ENCODE measurements around the gene PLD3.
A peak's percentile ranks its signal among the peaks of the same experiment; 100 is the strongest.
"Not testable (repeated sequence)": the region's sequence is repeated elsewhere in the genome, so short reads cannot be mapped to it uniquely, and the experiment has no call there.

Gene PLD3

GRCh38 chr19:40397568-40397906 lies 49.0 kb downstream of the PLD3 start:
- Histone ChIP-seq H3K27ac (ENCODE audit: insufficient read depth, low read depth, low read length, poor library complexity, severe bottlenecking) (no peak overlapping the region), H3K36me3 (ENCODE audit: control insufficient read depth, insufficient read depth, low read length) (no peaks in the 10 kb centered on the region), H3K9me3 (ENCODE audit: control insufficient read depth, low read length) (no peaks in the 10 kb centered on the region), H3K4me3 (ENCODE audit: insufficient read depth, low read depth, low read length) (no peak overlapping the region), H3K4me1 (ENCODE audit: control insufficient read depth, insufficient read depth, low read length) (no peaks in the 10 kb centered on the region), H3K27me3 (ENCODE audit: control insufficient read depth, insufficient read depth, low read length, poor library complexity, severe bottlenecking) (no peaks in the 10 kb centered on the region)
- WGBS, 2 experiments, result 91 to 92% methylated on average over 22 of the region's 22 CpGs

GRCh38 chr19:40398417-40399131 lies 50.1 kb downstream of the PLD3 start:
- H3K36me3 ChIP-seq (ENCODE audit: control insufficient read depth, insufficient read depth, low read length), result no peaks in the 10 kb centered on the region
- H3K4me3 ChIP-seq (ENCODE audit: insufficient read depth, low read depth, low read length), result no peak overlapping the region
- no peaks in the 10 kb centered on the region for H3K9me3 ChIP-seq (ENCODE audit: control insufficient read depth, low read length)
- H3K27me3 ChIP-seq (ENCODE audit: control insufficient read depth, insufficient read depth, low read length, poor library complexity, severe bottlenecking), result no peaks in the 10 kb centered on the region
- H3K4me1 ChIP-seq (ENCODE audit: control insufficient read depth, insufficient read depth, low read length), result no peaks in the 10 kb centered on the region
- no peak overlapping the region for H3K27ac ChIP-seq (ENCODE audit: insufficient read depth, low read depth, low read length, poor library complexity, severe bottlenecking)
- WGBS, 2 experiments, result 88 to 91% methylated on average over 49 of the region's 49 CpGs

- Histone ChIP-seq H3K27ac (ENCODE audit: insufficient read depth, low read depth, low read length, poor library complexity, severe bottlenecking) (no peak overlapping the region), H3K4me3 (ENCODE audit: insufficient read depth, low read depth, low read length) (no peak overlapping the region), H3K27me3 (ENCODE audit: control insufficient read depth, insufficient read depth, low read length, poor library complexity, severe bottlenecking) (no peaks in the 10 kb centered on the region), H3K4me1 (ENCODE audit: control insufficient read depth, insufficient read depth, low read length) (no peaks in the 10 kb centered on the region), H3K36me3 (ENCODE audit: control insufficient read depth, insufficient read depth, low read length) (no peaks in the 10 kb centered on the region), H3K9me3 (ENCODE audit: control insufficient read depth, low read length) (no peaks in the 10 kb centered on the region)
- WGBS, 2 experiments, result 92 to 99% methylated on average over 2 to 3 of the region's 3 CpGs
These were observed 52.1 kb downstream of the PLD3 start for GRCh38 chr19:40400559-40400958.

- no peaks in the 10 kb centered on the region for H3K27me3 ChIP-seq (ENCODE audit: control insufficient read depth, insufficient read depth, low read length, poor library complexity, severe bottlenecking)
- H3K36me3 ChIP-seq (ENCODE audit: control insufficient read depth, insufficient read depth, low read length), result no peaks in the 10 kb centered on the region
These were observed 54.9 kb downstream of the PLD3 start for GRCh38 chr19:40403262-40403984.

GRCh38 chr19:40407714-40408597 lies 59.5 kb downstream of the PLD3 start:
- Histone ChIP-seq H3K4me3 (ENCODE audit: insufficient read depth, low read depth, low read length) (no peak overlapping the region), H3K36me3 (ENCODE audit: control insufficient read depth, insufficient read depth, low read length) (no peaks in the 10 kb centered on the region), H3K27ac (ENCODE audit: insufficient read depth, low read depth, low read length, poor library complexity, severe bottlenecking) (no peak overlapping the region), H3K27me3 (ENCODE audit: control insufficient read depth, insufficient read depth, low read length, poor library complexity, severe bottlenecking) (no peaks in the 10 kb centered on the region), H3K9me3 (ENCODE audit: control insufficient read depth, low read length) (no peaks in the 10 kb centered on the region), H3K4me1 (ENCODE audit: control insufficient read depth, insufficient read depth, low read length) (peaks cover 7% of the 10 kb centered on the region)
- 89 to 91% methylated on average over 22 of the region's 22 CpGs for WGBS, 2 experiments

More at GRCh38 chr19:40403262-40403984, 54.9 kb downstream of the PLD3 start:
- no peaks in the 10 kb centered on the region for H3K4me1 ChIP-seq (ENCODE audit: control insufficient read depth, insufficient read depth, low read length)
- peak overlapping the region; percentile 72 for H3K27ac ChIP-seq (ENCODE audit: insufficient read depth, low read depth, low read length, poor library complexity, severe bottlenecking)
- 1 to 2% methylated on average over 36 to 41 of the region's 41 CpGs for WGBS, 2 experiments
- peak overlapping the region; percentile 57 for H3K4me3 ChIP-seq (ENCODE audit: insufficient read depth, low read depth, low read length)
- H3K9me3 ChIP-seq (ENCODE audit: control insufficient read depth, low read length), result no peaks in the 10 kb centered on the region

- H3K4me3 ChIP-seq (ENCODE audit: insufficient read depth, low read depth, low read length); H3K27ac ChIP-seq (ENCODE audit: insufficient read depth, low read depth, low read length, poor library complexity, severe bottlenecking); H3K4me1 ChIP-seq (ENCODE audit: control insufficient read depth, insufficient read depth, low read length); H3K36me3 ChIP-seq (ENCODE audit: control insufficient read depth, insufficient read depth, low read length); H3K9me3 ChIP-seq (ENCODE audit: control insufficient read depth, low read length); H3K27me3 ChIP-seq (ENCODE audit: control insufficient read depth, insufficient read depth, low read length, poor library complexity, severe bottlenecking): not testable (repeated sequence)
- WGBS, 2 experiments, result 91 to 95% methylated on average over 8 of the region's 8 CpGs
These were observed 60.1 kb downstream of the PLD3 start for GRCh38 chr19:40408598-40408925.

GRCh38 chr19:40410030-40410389 lies 61.5 kb downstream of the PLD3 start:
- Histone ChIP-seq H3K4me1 (ENCODE audit: control insufficient read depth, insufficient read depth, low read length) (peaks cover 13% of the 10 kb centered on the region), H3K27ac (ENCODE audit: insufficient read depth, low read depth, low read length, poor library complexity, severe bottlenecking) (no peak overlapping the region), H3K4me3 (ENCODE audit: insufficient read depth, low read depth, low read length) (no peak overlapping the region), H3K27me3 (ENCODE audit: control insufficient read depth, insufficient read depth, low read length, poor library complexity, severe bottlenecking) (no peaks in the 10 kb centered on the region), H3K36me3 (ENCODE audit: control insufficient read depth, insufficient read depth, low read length) (no peaks in the 10 kb centered on the region), H3K9me3 (ENCODE audit: control insufficient read depth, low read length) (no peaks in the 10 kb centered on the region)
- WGBS, 2 experiments, result 36 to 41% methylated on average over 9 of the region's 9 CpGs

GRCh38 chr19:40411125-40411842 lies 62.8 kb downstream of the PLD3 start:
- no peak overlapping the region for H3K27ac ChIP-seq (ENCODE audit: insufficient read depth, low read depth, low read length, poor library complexity, severe bottlenecking)
- no peaks in the 10 kb centered on the region for H3K27me3 ChIP-seq (ENCODE audit: control insufficient read depth, insufficient read depth, low read length, poor library complexity, severe bottlenecking)
- H3K9me3 ChIP-seq (ENCODE audit: control insufficient read depth, low read length), result no peaks in the 10 kb centered on the region
- WGBS, 2 experiments, result 81 to 85% methylated on average over 16 of the region's 16 CpGs
- H3K4me1 ChIP-seq (ENCODE audit: control insufficient read depth, insufficient read depth, low read length), result peaks cover 14% of the 10 kb centered on the region
- no peaks in the 10 kb centered on the region for H3K36me3 ChIP-seq (ENCODE audit: control insufficient read depth, insufficient read depth, low read length)
- H3K4me3 ChIP-seq (ENCODE audit: insufficient read depth, low read depth, low read length), result no peak overlapping the region

- no peak overlapping the region for H3K27ac ChIP-seq (ENCODE audit: insufficient read depth, low read depth, low read length, poor library complexity, severe bottlenecking)
- WGBS, 2 experiments, result 67 to 70% methylated on average over 8 of the region's 8 CpGs
- H3K27me3 ChIP-seq (ENCODE audit: control insufficient read depth, insufficient read depth, low read length, poor library complexity, severe bottlenecking), result no peaks in the 10 kb centered on the region
- H3K4me3 ChIP-seq (ENCODE audit: insufficient read depth, low read depth, low read length), result no peak overlapping the region
- no peaks in the 10 kb centered on the region for H3K9me3 ChIP-seq (ENCODE audit: control insufficient read depth, low read length)
- no peaks in the 10 kb centered on the region for H3K36me3 ChIP-seq (ENCODE audit: control insufficient read depth, insufficient read depth, low read length)
- H3K4me1 ChIP-seq (ENCODE audit: control insufficient read depth, insufficient read depth, low read length), result peaks cover 17% of the 10 kb centered on the region
These were observed 63.5 kb downstream of the PLD3 start for GRCh38 chr19:40411958-40412499.

Measured in ectodermal cell (in vitro differentiated cells).